Measurements from ENCODE around the gene GALK2.
"Not testable (repeated sequence)": the region's sequence is repeated elsewhere in the genome, so short reads cannot be mapped to it uniquely, and the experiment has no call there.

The GALK2 gene

DNA sequence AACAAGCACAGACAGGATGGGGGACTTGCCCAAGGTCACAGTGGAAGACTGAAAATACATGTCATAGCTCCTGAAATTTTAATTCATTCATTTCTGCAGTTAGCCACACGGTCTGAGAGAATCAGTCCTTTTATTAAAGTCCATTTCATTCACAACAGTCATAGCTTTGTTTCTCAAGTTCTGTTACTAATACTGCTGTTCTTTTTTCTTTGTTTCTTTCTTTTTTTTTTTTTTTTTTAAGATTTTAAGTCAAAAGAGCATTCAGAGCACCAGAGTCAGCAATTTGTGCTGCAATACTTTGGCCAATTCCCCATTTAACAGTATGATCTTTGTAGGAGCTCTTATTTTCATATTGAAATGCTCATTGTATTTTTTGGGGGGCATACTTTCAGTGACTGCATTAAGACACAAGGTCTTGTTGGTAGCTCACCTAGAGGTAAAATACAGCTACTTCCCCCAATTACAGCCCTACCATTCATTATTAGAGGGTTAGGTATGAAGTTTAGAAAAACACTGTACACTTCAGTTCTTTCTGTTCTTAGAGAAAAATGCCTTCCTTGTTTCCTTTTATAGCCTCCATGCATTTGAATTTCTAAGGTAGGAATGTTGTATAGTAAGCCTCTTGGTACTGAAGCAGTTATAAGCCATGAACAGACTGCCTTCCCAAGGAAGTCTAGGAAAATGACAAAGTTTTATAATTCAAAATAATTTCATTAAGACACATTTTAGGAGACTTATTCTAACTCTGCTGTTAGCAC, 9.6 kb downstream of the GALK2 start:
- Histone ChIP-seq H3K27me3 (ENCODE audit: low read depth) (no peaks in the 10 kb centered on the region), H3K4me3 (no peak overlapping the region), H3K4me1 (peaks cover 22% of the 10 kb centered on the region), H3K9me3 (peaks cover 2% of the 10 kb centered on the region; the same call in 1 of the 2 replicates), H3K36me3 (replicated peaks) (no peaks in the 10 kb centered on the region)
- in situ Hi-C loops (cut with MboI; ENCODE audit: low sequenced_read_pairs), result no loop called here
- DNase-seq (ENCODE audit: low spot score in 2 of 2), result peak in 1 of 2 experiments; percentile 91

GRCh38 chr15:49182128-49182527, 12.1 kb downstream of the GALK2 start:
- no peak overlapping the region for H3K4me3 ChIP-seq
- in situ Hi-C loops (cut with MboI; ENCODE audit: low sequenced_read_pairs), result no loop called here
- peaks cover 22% of the 10 kb centered on the region for H3K4me1 ChIP-seq
- no peaks in the 10 kb centered on the region for H3K9me3 ChIP-seq
- H3K27me3 ChIP-seq (ENCODE audit: low read depth), result no peaks in the 10 kb centered on the region
- no peak for DNase-seq (ENCODE audit: low spot score in 2 of 2)
- H3K36me3 ChIP-seq (replicated peaks), result no peaks in the 10 kb centered on the region

GRCh38 chr15:49183741-49184140, 13.7 kb downstream of the GALK2 start:
- in situ Hi-C loops (cut with MboI; ENCODE audit: low sequenced_read_pairs); H3K4me3 ChIP-seq; H3K27me3 ChIP-seq (ENCODE audit: low read depth); H3K36me3 ChIP-seq (replicated peaks); H3K9me3 ChIP-seq; DNase-seq (ENCODE audit: low spot score in 2 of 2): not testable (repeated sequence)
- peaks cover 21% of the 10 kb centered on the region for H3K4me1 ChIP-seq

- H3K9me3 ChIP-seq, result no peaks in the 10 kb centered on the region
- no peaks in the 10 kb centered on the region for H3K36me3 ChIP-seq (replicated peaks)
- no peak for DNase-seq (ENCODE audit: low spot score in 2 of 2)
- peaks cover 22% of the 10 kb centered on the region for H3K4me1 ChIP-seq
- no peaks in the 10 kb centered on the region for H3K27me3 ChIP-seq (ENCODE audit: low read depth)
- in situ Hi-C loops (cut with MboI; ENCODE audit: low sequenced_read_pairs), result no loop called here
- H3K4me3 ChIP-seq, result no peak overlapping the region
Measured at GRCh38 chr15:49185473-49185872, 15.4 kb downstream of the GALK2 start.

DNA sequence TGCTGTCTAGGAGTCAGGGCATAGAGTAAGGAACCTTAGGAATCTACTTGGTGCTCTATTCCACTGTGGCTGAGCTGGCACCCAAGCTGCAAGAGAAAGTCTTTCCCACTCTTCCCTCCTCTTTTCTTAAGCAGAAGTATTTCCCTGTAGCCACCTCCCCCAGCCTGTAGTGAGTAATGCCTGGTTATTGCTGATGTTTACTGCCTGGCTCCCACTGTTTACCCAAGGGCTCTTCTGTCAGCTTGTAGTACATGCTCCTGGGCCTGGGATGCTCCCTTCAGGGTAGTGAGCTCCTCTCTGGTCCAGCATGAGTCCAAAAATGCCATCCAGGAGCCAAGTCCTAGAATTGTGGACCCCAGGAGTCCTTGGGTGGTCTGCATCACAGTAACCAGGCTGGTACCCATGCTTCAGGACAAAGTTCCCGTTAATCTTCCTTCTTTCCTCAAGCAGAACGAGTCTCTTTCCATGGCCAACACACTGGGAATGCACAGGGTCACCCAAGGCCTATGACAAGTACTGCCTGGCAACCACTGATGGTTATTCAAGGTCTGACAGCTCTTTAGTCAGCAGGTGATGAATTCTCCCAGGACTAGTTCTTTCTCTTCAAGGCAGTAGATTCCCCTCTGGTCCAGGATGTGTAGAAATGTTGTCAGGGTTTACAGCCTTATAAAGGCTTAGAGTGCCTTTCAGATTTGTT, 17.6 kb downstream of the GALK2 start:
- Histone ChIP-seq H3K36me3 (replicated peaks) (no peaks in the 10 kb centered on the region), H3K9me3 (no peaks in the 10 kb centered on the region), H3K4me1 (peaks cover 30% of the 10 kb centered on the region), H3K4me3 (no peak overlapping the region), H3K27me3 (ENCODE audit: low read depth) (no peaks in the 10 kb centered on the region)
- in situ Hi-C loops (cut with MboI; ENCODE audit: low sequenced_read_pairs), result no loop called here
- no peak for DNase-seq (ENCODE audit: low spot score in 2 of 2)

- Histone ChIP-seq H3K4me1 (peaks cover 30% of the 10 kb centered on the region), H3K36me3 (replicated peaks) (no peaks in the 10 kb centered on the region), H3K4me3 (no peak overlapping the region), H3K9me3 (no peaks in the 10 kb centered on the region), H3K27me3 (ENCODE audit: low read depth) (no peaks in the 10 kb centered on the region)
- in situ Hi-C loops (cut with MboI; ENCODE audit: low sequenced_read_pairs), result no loop called here
- no peak for DNase-seq (ENCODE audit: low spot score in 2 of 2)
Measured at GRCh38 chr15:49188933-49189332, 18.9 kb downstream of the GALK2 start.

- no peak for DNase-seq (ENCODE audit: low spot score in 2 of 2)
- in situ Hi-C loops (cut with MboI; ENCODE audit: low sequenced_read_pairs), result no loop called here
- H3K4me1 ChIP-seq, result peaks cover 30% of the 10 kb centered on the region
- H3K27me3 ChIP-seq (ENCODE audit: low read depth), result no peaks in the 10 kb centered on the region
- no peaks in the 10 kb centered on the region for H3K36me3 ChIP-seq (replicated peaks)
- no peaks in the 10 kb centered on the region for H3K9me3 ChIP-seq
- no peak overlapping the region for H3K4me3 ChIP-seq
Measured at GRCh38 chr15:49189631-49190030, 19.6 kb downstream of the GALK2 start.

DNA sequence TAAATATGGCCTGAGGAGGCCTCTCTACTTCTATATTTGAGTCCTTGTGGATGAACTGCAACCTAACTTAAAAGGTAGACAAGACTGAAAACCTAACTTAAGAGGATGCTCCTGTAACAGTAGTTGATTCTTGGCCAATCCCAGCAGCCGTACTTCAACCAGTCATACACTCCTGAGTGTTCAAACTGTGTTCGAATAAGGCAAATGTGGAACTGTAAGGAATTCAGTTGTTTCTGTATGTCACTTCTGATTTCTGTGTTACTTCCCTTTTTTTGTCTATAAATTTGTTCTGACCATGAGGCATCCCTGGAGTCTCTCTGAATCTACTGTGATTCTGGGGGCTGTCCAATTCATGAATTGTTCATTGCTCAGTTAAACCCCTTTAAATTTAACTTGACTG, 20.5 kb downstream of the GALK2 start:
- in situ Hi-C loops (cut with MboI; ENCODE audit: low sequenced_read_pairs), result no loop called here
- peak; percentile 41 to 47 for DNase-seq (ENCODE audit: low spot score in 2 of 2)

DNA sequence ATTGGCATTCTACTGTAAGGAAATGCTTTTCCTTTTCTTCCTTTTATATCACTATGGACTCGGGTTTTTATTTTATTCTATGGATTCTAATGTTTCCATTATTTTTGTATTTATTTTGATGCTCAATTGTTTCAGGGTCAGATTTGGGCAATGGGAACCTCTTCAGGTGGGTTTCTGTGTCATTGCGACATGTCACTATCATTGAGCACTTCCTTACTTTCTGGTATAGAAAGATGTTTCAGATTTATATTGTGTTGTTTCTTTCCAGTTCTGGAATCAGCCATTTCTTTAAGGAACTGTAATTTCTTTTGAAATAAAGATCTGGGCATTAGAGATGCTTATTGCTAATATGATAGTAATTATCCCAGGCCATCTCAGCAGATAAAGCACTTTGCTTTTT, 21.8 kb downstream of the GALK2 start:
- Histone ChIP-seq H3K9me3 (no peaks in the 10 kb centered on the region), H3K4me3 (no peak overlapping the region), H3K27me3 (ENCODE audit: low read depth) (no peaks in the 10 kb centered on the region), H3K4me1 (peaks cover 30% of the 10 kb centered on the region), H3K36me3 (replicated peaks) (no peaks in the 10 kb centered on the region)
- DNase-seq (ENCODE audit: low spot score in 2 of 2), result no peak
- in situ Hi-C loops (cut with MboI; ENCODE audit: low sequenced_read_pairs), result no loop called here

More for the DNA sequence above, 20.5 kb downstream of the GALK2 start:
- Histone ChIP-seq H3K27me3 (ENCODE audit: low read depth) (no peaks in the 10 kb centered on the region), H3K9me3 (no peaks in the 10 kb centered on the region), H3K4me3 (peak overlapping the region; percentile 17), H3K36me3 (replicated peaks) (no peaks in the 10 kb centered on the region), H3K4me1 (peaks cover 30% of the 10 kb centered on the region)

DNA sequence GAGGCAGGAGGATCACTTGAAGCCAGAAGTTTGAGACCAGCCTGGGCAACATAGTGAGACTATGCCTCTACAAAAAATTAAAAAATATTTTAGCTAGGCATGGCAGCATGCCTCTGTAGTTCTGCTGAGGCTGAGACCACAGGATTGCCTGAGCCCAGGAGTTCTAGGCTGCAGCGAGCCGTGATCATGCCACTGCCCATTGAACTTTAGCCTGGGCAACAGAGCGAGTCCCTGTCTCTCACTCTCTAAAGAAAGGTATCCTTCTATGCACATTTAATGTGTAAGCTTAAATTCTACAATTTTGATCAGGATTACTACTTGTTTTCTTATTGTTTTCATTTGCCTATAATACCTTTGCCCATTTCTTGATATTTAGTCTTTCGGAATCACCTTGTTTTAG, 26.8 kb downstream of the GALK2 start:
- DNase-seq (ENCODE audit: low spot score in 2 of 2), result no peak
- H3K4me3 ChIP-seq, result no peak overlapping the region
- in situ Hi-C loops (cut with MboI; ENCODE audit: low sequenced_read_pairs), result no loop called here
- H3K9me3 ChIP-seq, result no peaks in the 10 kb centered on the region
- no peaks in the 10 kb centered on the region for H3K4me1 ChIP-seq
- no peaks in the 10 kb centered on the region for H3K36me3 ChIP-seq (replicated peaks)
- H3K27me3 ChIP-seq (ENCODE audit: low read depth), result no peaks in the 10 kb centered on the region

GRCh38 chr15:49199666-49200065, 29.6 kb downstream of the GALK2 start:
- peaks cover 7% of the 10 kb centered on the region for H3K36me3 ChIP-seq (replicated peaks)
- in situ Hi-C loops (cut with MboI; ENCODE audit: low sequenced_read_pairs), result no loop called here
- no peak for DNase-seq (ENCODE audit: low spot score in 2 of 2)

GRCh38 chr15:49200347-49200746, 30.3 kb downstream of the GALK2 start:
- no peaks in the 10 kb centered on the region for H3K9me3 ChIP-seq
- in situ Hi-C loops (cut with MboI; ENCODE audit: low sequenced_read_pairs), result no loop called here
- no peak overlapping the region for H3K4me3 ChIP-seq
- no peaks in the 10 kb centered on the region for H3K4me1 ChIP-seq
- H3K27me3 ChIP-seq (ENCODE audit: low read depth), result no peaks in the 10 kb centered on the region
- peaks cover 10% of the 10 kb centered on the region for H3K36me3 ChIP-seq (replicated peaks)
- no peak for DNase-seq (ENCODE audit: low spot score in 2 of 2)

More at GRCh38 chr15:49199666-49200065, 29.6 kb downstream of the GALK2 start:
- no peaks in the 10 kb centered on the region for H3K27me3 ChIP-seq (ENCODE audit: low read depth)
- no peaks in the 10 kb centered on the region for H3K9me3 ChIP-seq
- no peaks in the 10 kb centered on the region for H3K4me1 ChIP-seq
- H3K4me3 ChIP-seq, result no peak overlapping the region

DNA sequence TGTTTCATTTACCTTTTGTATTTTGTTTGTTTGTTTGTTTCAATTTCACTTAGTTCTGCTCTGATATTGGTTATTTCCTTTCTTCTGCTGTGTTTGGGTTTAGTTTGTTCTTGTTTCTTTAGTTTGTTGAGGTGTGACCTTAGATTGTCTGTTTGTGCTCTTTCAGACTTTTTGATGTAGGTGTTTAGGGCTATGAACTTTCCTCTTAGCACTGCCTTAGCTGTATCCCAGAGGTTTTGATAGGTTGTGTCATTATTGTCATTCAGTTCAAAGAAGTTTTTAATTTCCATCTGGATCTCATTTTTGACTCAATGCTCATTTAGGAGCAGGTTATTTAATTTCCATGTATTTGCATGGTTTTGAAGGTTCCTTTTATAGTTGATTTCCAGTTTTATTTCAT, 38.1 kb downstream of the GALK2 start:
- H3K9me3 ChIP-seq; H3K4me1 ChIP-seq; H3K4me3 ChIP-seq; DNase-seq (ENCODE audit: low spot score in 2 of 2); in situ Hi-C loops (cut with MboI; ENCODE audit: low sequenced_read_pairs); H3K27me3 ChIP-seq (ENCODE audit: low read depth): not testable (repeated sequence)
- H3K36me3 ChIP-seq (replicated peaks), result peaks cover 10% of the 10 kb centered on the region; the same call in 1 of the 2 replicates

- H3K27me3 ChIP-seq (ENCODE audit: low read depth), result no peaks in the 10 kb centered on the region
- H3K36me3 ChIP-seq (replicated peaks), result peaks cover 3% of the 10 kb centered on the region; the same call in 1 of the 2 replicates
- peak in 1 of 2 experiments; percentile 55 for DNase-seq (ENCODE audit: low spot score in 2 of 2)
- H3K9me3 ChIP-seq, result peaks cover 7% of the 10 kb centered on the region; the same call in 1 of the 2 replicates
- H3K4me3 ChIP-seq, result no peak overlapping the region
- peaks cover 10% of the 10 kb centered on the region for H3K4me1 ChIP-seq
- in situ Hi-C loops (cut with MboI; ENCODE audit: low sequenced_read_pairs), result no loop called here
Measured at GRCh38 chr15:49212897-49213296, 42.9 kb downstream of the GALK2 start.
